GM12874 (cell line): ENCODE results near the gene ANO9.

Source experiments
- TF ChIP-seq, protein P1 (sequence below): IDR thresholded peaks from 2 replicates; pipeline ENCODE4 v1.5.1; 2011; ENCODE audit warnings: low read depth, mild to moderate bottlenecking, control low read depth, low read length, moderate library complexity; ENCODE audit not compliant: insufficient read depth

The ANO9 gene

GRCh38 chr11:406796-407650 is 34.8 kb downstream of the ANO9 start:
- TF ChIP-seq, protein P1, sequence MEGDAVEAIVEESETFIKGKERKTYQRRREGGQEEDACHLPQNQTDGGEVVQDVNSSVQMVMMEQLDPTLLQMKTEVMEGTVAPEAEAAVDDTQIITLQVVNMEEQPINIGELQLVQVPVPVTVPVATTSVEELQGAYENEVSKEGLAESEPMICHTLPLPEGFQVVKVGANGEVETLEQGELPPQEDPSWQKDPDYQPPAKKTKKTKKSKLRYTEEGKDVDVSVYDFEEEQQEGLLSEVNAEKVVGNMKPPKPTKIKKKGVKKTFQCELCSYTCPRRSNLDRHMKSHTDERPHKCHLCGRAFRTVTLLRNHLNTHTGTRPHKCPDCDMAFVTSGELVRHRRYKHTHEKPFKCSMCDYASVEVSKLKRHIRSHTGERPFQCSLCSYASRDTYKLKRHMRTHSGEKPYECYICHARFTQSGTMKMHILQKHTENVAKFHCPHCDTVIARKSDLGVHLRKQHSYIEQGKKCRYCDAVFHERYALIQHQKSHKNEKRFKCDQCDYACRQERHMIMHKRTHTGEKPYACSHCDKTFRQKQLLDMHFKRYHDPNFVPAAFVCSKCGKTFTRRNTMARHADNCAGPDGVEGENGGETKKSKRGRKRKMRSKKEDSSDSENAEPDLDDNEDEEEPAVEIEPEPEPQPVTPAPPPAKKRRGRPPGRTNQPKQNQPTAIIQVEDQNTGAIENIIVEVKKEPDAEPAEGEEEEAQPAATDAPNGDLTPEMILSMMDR: peak; percentile 33; the same call in 1 of the 2 replicates

DNA sequence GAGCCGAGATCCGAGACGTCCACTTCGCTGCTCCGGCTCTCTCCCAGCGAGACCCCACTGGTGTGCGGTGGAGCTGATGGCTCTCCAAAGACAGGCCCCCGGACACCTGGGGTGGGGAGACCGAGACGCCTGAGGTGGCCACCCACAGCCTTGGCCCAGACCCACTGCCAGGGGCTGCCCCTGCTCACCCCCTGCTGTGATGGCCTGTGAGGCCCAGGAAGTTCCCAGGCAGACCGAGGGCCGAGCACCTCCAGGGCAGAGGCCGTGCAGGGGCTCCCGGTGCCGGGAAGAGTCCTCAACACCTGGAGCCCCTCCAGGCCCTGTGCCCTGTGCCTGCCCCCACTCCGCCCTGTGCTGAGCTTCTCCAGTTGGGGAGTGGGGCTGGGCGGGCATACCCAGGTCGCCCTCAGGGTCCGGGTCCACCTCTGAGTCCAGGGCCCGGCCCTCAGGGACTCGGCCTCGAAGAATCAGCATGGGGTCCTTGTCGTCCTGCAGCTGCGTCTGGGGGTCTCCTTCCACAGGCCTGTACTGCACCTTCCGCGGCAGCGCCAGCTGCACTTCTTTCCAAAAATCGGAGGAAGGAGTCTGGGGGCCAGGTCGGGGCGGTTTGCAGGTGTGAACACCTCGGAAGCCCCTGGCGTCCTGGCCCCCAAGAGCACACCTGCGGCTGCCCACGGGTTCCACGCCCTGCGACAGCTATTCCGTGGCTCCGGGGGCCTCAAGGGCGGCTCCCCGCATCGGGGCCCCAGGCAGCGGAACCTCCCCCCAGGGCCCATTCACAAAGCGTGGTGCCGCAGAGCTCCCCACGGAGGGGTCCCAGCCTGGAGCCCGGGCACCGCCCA is 35.6 kb downstream of the ANO9 start:
- TF ChIP-seq, protein P1: no peak

DNA sequence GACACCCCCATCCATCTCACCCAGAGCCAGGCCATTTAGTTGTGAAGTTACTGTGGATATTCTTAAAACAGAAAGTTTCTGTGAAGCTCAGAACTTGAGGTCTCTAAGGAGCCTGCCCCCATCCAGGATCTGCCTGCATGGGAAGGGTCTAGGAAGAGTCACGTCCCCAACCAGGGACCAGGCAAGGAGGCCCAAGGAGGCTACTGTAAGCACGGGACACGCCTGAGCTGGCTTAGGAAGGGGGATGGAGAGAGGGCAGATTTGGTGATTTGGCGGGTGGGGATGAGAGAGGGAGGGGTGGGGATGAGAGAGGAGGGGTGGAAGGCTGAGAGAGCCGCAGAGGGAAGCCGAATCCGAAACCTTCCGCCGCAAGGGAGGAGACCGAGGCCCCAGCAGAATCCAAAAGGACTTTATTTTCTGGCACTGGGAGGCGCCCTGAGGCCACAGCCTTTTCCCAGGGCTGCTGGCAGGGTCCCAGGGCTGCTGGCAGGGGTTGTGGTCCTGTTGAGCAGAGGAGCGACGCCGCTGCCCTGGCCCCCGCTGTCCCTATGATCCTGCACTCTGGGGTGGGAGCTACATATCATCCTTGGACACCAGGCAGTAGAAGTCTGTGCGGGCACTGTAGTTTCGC is 36.4 kb downstream of the ANO9 start:
- TF ChIP-seq, protein P1: no peak

- TF ChIP-seq, protein P1: no peak
Observed at GRCh38 chr11:404551-405264, 37.1 kb downstream of the ANO9 start.

- TF ChIP-seq, protein P1: no peak
Observed at GRCh38 chr11:403761-404431, 37.9 kb downstream of the ANO9 start.

DNA sequence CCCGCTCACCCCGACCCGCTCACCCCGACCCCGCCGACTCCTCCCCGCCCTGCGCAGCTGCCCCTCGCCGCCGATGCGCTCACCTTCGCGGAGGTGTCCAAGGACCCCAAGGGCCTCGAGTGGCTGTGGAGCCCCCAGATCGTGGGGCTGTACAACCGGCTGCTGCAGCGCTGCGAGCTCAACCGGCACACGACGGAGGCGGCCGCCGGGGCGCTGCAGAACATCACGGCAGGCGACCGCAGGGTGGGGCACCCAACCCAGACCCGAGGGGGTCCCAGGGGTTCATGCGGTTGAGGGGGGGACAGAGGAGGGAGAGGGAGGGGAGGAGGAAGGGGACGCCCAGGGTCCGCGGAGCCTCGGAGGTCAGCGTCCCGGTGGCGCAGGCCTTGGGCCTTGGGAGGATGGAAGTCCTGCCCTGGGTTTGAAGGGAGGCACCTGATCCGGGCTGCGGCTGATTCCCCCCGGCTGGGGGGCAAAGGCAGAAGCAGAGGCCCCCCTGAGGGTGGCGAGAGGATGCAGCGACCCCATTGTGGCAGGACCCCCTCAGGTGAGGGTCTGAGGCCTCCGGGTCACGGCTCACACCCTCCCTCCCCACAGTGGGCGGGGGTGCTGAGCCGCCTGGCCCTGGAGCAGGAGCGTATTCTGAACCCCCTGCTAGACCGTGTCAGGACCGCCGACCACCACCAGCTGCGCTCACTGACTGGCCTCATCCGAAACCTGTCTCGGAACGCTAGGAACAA is 38.6 kb downstream of the ANO9 start:
- TF ChIP-seq, protein P1: no peak
